ENCODE data around the gene DHRS3.

- no peak for TF ChIP-seq IRF5 (IDR thresholded peaks at IDR 0.05; ENCODE audit: borderline replicate concordance)
- TF ChIP-seq CREB1 (IDR thresholded peaks at IDR 0.05; ENCODE audit: low read depth) = no peak
- TF ChIP-seq CBX5 (IDR thresholded peaks at IDR 0.05; ENCODE audit: low read depth) = no peak
- TF ChIP-seq BCL11A (IDR thresholded peaks at IDR 0.05; ENCODE audit: low read depth, low read length) = no peak
These were observed 4.8 kb downstream of the DHRS3 start for GRCh38 chr1:12613180-12613579.
